AG04449 (cell line): ENCODE measurements around the gene NCOA6.

ENCODE experiments used
- CTCF ChIA-PET: fragments of 350-600 bp; formaldehyde crosslinking; extraction: SDS; loops from one replicate; lab custom pipeline; 2021; ENCODE audit warnings: antibody characterized with exemption; lab: Yijun Ruan, JAX
- POLR2A ChIA-PET: fragments of 400-600, 350-600 bp; formaldehyde crosslinking; extraction: SDS; loops from one replicate; lab custom pipeline; 2020; ENCODE audit warnings: antibody characterized with exemption, inconsistent platforms; lab: Yijun Ruan, JAX
- DNase-seq: peaks from one replicate; pipeline ENCODE4 v3.0.0-alpha.2; 2010; ENCODE audit warnings: low read depth, low spot score
- H3K4me3 ChIP-seq: 2 replicates; pipeline ENCODE4 v1.5.1; 2011; ENCODE audit warnings: low read depth, mild to moderate bottlenecking, control low read depth, low read length
- TF ChIP-seq, protein P1 (sequence below): IDR thresholded peaks from one replicate; pipeline ENCODE4 v1.5.1; 2011; ENCODE audit warnings: mild to moderate bottlenecking, moderate library complexity, low read length, control low read depth, inconsistent platforms; ENCODE audit not compliant: insufficient read depth; ENCODE audit errors: missing control alignments

The NCOA6 gene

DNA sequence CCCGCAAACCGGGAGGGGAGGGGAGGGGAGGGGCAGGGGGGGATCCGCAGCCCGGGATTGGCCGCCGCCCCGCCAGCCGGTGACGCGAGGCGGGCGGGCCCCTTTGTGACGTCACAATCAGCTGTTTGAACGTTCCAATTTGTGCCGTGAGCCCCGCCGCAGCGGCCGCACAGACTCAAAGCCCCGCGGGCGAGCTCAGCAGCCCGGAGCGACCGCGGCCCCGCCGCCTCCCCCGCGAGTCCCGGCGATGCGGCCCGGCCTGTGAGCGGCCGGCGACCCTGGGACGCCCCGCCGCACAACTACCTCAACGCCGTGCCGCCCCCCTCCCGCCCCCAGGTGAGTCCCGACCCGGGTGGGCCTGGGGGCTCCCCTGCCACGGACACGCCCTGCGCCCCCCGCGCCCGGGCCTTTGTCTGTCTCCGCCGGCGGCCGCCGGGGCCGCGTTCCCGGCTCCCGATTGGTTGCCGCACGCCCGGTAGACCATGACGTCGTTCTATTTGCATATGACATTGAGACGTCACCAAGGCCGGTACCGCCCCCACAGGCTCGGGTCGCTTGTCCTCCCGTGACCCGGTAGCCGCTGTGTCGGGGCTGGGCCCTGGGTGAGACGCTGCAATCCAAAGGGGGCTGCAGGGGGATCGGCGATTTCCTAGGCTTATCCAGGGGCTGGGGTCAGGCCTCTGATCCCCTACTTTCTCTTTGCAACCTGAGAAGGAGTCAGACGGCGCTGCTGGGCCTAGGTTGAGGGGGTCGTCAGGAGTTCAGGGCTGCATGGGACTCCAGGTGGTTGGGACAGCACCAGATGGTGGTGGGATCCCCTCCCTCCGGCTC, 121.1 kb downstream of the NCOA6 start, which contains the start of gene TP53INP2:
Gene TP53INP2, plus strand, starts transcription at position 168 of the 831 bp plus-strand sequence. CDS start 4,396 bp downstream, outside the sequence.
- TF ChIP-seq, protein P1, sequence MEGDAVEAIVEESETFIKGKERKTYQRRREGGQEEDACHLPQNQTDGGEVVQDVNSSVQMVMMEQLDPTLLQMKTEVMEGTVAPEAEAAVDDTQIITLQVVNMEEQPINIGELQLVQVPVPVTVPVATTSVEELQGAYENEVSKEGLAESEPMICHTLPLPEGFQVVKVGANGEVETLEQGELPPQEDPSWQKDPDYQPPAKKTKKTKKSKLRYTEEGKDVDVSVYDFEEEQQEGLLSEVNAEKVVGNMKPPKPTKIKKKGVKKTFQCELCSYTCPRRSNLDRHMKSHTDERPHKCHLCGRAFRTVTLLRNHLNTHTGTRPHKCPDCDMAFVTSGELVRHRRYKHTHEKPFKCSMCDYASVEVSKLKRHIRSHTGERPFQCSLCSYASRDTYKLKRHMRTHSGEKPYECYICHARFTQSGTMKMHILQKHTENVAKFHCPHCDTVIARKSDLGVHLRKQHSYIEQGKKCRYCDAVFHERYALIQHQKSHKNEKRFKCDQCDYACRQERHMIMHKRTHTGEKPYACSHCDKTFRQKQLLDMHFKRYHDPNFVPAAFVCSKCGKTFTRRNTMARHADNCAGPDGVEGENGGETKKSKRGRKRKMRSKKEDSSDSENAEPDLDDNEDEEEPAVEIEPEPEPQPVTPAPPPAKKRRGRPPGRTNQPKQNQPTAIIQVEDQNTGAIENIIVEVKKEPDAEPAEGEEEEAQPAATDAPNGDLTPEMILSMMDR: no peak
- peak; percentile 45 for DNase-seq
- ChIA-PET POLR2A (interaction anchor here (0.6 to 1.6 kb wide), 3 partner anchors 35 to 332 kb away, joined by 3 to 5 read pairs (median 3); partner anchors contain the start of gene MAP1LC3A), CTCF (interaction anchor here (1.7 to 7.2 kb wide), 3 partner anchors 9 to 393 kb away, joined by 4 to 32 read pairs (median 17); no protein-coding TSS in a partner anchor)
- H3K4me3 ChIP-seq: peak within 1 kb of the TSS; percentile 81

DNA sequence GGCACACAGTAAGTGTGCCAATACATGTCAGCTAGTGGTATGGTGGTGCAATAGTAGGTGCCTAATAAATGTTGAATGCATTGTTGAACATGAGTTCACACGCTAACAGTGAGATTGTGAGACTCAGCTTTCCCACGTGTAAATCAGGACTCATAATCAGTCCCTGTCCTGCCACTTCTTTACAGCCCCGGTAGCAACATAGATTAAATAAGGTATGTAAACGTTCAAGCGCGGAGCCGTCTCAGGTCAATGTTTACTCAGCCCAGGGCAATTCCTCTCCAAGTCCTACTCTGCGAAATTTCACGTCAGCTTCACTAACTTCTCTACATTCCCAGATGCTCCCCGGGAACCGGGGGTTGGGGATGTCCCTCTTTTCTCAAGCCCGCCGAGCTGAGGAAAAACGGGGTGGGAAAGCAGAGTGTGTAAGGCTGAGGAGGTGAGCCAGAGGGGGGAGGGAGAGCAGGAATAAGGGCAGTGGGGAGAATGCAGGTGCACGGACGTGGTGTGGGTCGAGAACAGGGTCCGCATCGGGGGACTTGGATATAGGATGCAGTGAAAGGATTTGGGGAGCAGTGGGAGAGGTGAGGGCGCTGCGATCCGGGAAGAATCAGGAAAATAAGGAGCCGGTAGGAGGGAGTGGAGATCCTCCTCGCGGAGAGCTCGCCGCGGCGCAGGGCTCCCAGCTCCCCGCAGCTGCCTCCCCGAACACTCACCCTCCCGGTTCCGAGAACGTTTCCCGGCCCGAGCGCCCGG, 121.9 kb downstream of the NCOA6 start:
- POLR2A ChIA-PET: interaction anchor here (0.6 to 1.6 kb wide), 3 partner anchors 34 to 332 kb away, joined by 3 to 5 read pairs (median 3); partner anchors contain the start of gene MAP1LC3A
- TF ChIP-seq, protein P1: no peak
- CTCF ChIA-PET: interaction anchor here (1.7 to 7.2 kb wide), 3 partner anchors 9 to 392 kb away, joined by 4 to 32 read pairs (median 17); no protein-coding TSS in a partner anchor
- no peak for DNase-seq
- H3K4me3 ChIP-seq: peak overlapping the region; percentile 81

DNA sequence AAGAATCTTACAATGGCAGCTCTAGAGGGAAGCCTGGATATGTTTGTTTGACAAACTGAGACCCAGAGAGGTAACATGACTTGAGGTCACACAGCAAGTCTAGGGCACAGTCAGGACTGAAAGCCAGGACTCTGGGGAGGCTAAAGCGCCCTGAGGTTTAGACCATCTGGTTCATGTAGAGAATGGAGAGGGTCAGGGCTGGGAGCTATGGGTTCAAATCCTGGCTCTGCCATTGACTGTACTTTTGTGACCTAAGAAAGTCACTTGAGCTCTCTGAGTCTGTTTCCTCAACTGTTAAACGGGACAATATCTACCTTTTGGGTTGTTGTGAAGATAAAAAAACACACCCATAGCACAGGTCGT, 122.4 kb downstream of the NCOA6 start:
- ChIA-PET POLR2A (interaction anchor here (1.1 to 1.6 kb wide), 2 partner anchors 144 to 331 kb away, joined by 3 to 5 read pairs; partner anchors contain the start of gene MAP1LC3A), CTCF (interaction anchor here (7.2 kb wide), 1 partner anchor 391 kb away, joined by 32 read pairs; no protein-coding TSS in a partner anchor)
- peak overlapping the region; percentile 81; the same call in 1 of the 2 replicates for H3K4me3 ChIP-seq
- TF ChIP-seq, protein P1: no peak
- DNase-seq: no peak

DNA sequence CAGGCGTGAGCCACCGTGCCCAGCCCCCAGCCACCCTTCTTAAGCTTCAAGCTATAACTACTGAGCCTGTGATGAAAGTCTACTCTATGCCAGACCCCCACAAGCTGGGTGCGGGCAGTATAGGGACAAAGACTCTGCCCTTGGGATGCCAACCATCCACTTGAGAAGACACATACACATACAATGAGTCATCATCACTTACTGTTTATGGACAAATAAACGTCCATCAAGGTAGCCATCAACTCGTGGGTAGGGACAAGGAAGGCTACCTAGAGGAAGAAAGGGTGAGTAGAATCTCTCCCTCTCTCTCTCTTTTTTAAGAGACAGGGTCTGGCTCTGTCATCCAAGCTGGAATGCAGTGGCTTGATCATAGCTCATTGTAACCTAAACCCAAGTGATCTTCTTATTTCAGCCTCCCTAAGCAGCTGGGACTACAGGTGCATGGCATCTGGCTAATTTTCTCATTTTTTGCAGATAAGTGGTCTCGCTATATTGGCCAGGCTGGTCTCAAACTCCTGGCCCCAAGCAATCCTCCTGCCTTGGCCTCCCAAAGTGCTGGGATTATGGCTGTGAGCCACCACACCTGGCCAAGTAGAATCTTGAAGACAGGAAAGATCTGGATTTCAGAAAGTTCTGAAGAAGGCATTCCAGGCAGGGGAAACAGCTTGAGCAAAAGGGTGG, 123.9 kb downstream of the NCOA6 start:
- POLR2A ChIA-PET: no interaction called here
- TF ChIP-seq, protein P1: no peak
- DNase-seq: no peak

DNA sequence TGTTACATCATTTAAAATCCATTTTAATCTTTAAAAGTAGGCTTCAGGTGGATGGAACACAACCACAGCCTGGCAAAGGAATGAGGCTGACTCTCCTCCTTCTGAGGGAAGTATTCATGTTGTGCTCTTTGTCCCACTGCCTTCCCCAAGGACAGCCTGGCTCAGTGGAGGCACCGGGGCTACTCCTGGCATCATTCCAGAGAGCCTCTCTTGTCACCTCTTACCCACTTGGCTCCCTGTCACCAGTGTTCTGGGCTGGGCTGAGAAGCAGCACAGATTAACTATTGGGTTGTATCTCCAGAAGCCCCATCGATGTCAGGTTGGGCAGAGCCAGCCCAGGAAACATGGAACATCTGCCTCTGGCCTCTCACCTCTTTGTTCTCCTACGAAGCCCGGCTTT, 132.0 kb downstream of the NCOA6 start:
- no peak for DNase-seq
- H3K4me3 ChIP-seq: no peak overlapping the region
- POLR2A ChIA-PET: no interaction called here
- TF ChIP-seq, protein P1: no peak
- CTCF ChIA-PET: no interaction called here

More for the DNA sequence above, 123.9 kb downstream of the NCOA6 start:
- H3K4me3 ChIP-seq: no peak overlapping the region
- CTCF ChIA-PET: no interaction called here
